NK-92 (cell line): ENCODE results near the gene PRKCB.

Source experiments
- DNase-seq: peaks from one replicate; lab custom pipeline; 2025; ENCODE audit not compliant: unreplicated experiment; lab: John Stamatoyannopoulos, UW

Gene PRKCB

DNA sequence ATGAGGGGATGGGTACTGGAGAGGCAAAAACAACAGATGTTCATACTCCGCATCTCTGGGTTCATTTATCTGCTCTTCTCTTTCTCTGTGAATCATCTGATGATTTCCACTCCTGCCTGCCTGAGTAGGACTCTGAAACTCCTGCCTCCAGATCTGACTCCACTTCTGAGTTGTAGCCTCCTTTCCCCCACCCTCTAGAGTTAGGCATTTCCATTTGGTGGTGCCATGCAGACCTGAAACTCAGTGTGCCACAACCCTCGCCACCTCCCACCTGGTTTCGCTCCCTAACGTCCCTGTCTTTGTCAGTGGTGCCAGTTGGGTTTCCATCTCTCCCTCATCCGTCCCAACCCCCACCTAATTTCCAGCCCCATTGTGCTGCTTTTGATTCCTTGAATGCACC lies 126.2 kb downstream of the PRKCB start:
- no peak for DNase-seq

DNA sequence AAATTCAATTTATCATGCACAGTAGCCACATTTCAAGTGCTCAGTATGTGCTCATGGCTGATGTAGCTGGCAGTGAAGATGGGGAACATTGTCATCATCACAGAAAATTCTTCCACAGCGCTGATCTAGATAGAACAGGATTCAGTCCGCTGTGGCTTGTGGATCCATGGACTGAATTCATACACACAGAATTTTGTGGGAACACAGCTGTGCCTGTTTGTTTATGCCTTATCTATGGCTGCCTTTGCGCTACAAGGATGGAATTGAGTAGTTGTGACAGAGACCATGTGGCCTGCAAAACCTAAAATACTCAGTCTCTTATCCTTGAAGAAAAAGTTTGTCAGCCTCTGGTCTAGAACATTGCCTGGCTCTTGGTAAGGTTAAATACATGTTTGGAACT lies 128.4 kb downstream of the PRKCB start:
- no peak for DNase-seq

DNA sequence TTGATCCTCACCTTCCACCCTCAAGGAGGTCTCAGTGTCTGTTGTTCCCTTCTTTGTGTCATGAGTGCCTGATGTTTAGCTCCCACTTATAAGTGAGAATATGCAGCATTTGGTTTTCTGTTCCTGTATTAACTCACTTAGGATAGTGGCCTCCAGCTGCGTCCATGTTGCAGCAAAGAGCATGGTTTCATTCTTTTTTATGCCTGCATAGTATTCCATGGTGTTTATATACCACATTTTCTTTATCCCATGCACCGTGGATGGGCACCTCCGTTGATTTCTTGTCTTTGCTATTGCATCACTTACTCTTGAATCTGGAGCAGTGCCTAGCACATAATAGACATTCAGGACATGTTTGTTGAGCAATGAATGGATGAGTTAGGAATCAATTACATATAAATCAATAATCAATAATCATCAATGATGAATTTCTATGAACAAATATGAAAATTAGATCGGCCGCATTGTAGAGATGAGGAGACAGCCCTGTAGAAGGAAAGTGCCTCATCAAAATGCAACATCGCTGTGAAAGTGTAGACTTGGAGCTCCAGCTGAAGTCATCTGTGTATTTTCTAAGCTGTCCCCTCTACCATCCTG lies 129.5 kb downstream of the PRKCB start:
- DNase-seq, result no peak

DNA sequence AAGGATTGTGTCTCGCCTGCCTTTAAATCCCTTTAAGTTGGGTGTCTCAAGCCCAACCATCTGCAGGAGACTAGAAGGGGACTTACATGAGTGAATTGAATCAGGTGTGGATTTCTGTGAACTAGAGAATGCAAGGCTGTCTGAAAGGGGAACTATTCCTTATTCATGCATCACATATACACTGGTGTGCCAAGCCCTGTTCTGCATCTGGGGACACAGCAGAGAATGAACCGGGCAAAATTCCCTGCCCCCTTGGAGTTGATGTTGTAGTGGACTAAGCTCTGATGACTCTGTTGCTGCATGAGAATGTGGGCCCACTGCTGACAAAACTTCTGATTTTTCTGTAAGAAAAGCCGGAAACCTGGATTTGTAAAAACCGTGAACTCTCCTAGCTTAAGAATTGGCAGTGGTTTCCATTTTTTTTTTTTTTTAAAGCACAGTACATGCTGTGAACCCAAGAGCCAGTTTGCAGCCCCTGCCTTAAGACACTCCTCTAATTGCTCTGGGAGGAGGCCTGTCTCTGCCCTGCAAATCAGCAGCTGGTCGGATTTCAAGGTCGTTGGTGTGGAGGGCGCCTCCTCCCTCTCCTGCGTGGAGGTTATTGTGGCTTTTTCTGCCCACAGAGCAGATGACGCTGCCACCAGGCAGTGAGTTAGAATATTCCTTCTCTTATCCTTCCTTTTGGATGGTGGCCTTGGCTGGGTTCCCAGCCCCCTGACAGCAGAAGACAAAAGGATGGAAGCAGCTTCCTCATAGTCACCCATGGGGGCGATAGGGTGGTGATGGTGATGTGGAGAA lies 131.0 kb downstream of the PRKCB start:
- no peak for DNase-seq

DNA sequence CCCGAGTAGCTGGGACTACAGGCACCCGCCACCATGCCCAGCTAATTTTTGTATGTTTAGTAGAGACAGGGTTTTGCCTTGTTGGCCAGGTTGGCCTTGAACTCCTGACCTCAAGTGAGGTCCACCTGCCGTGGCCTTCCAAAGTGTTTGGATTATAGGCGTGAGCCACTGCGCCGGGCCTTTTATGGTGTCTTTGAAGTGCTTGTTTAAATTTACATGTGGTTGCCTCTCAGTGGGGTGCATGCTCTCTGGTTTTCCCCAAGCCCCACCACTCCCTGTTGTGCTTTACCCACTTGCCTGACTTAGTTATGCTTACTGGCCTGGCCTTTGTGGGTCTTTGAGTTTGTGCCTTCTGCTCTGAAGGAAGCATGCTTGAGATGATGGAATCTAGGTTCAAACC lies 132.0 kb downstream of the PRKCB start:
- no peak for DNase-seq

DNA sequence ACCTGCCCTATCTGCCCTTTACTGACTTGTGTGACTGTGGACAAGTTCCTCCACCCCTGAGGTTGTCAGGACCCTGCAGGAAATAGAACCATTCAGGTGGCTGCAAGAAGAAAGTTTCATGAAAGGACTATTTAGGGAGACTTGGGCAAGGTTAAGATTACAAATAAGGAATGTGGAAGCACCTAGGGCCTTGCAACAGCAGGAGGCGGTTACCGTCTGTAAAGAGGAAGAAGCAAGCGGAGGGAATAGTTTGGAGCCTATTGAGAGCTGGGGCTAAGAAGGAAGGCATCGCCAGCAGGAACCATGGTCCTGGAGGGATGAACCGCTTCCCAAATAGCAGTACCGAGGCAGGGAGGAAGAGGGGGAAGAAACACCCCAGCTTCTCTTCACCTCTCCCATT lies 132.4 kb downstream of the PRKCB start:
- no peak for DNase-seq

DNA sequence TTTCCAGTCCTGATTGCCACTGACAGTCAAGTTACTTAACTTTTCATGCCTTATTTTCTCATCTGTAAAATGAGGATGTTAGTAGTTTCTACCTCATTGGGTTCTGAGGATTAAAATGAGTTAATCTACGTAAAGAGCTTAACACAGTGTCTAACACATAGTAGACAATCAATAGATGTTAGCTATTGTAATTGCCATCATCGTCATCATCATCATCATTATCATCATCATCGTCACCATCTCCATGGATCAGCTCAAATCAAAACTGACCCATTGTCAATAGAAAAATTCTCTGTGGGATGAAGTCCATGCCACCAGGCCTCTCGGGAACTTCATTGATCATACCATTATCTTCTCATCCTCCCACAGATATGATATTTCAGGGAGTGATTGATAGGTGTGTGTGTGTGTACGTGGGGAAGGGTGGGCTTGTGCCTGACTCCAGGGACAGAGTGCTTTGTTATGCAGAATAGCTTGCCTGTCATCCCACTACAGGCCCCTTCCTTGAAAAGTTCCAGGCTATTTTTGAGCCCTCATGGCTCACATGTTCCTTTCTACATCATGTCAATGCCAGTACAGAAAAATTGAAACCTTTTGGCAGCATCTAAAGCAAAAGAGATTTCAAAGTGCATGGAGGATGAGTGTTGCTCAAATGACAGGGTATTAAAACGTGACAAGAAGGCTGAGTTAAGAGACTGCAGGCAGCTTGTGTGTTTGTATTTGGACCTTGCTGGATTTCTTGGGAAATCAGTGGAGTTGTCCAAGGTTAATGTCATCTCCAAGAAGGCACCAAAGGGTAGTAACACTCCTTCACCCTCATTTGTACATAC lies 133.9 kb downstream of the PRKCB start:
- no peak for DNase-seq

DNA sequence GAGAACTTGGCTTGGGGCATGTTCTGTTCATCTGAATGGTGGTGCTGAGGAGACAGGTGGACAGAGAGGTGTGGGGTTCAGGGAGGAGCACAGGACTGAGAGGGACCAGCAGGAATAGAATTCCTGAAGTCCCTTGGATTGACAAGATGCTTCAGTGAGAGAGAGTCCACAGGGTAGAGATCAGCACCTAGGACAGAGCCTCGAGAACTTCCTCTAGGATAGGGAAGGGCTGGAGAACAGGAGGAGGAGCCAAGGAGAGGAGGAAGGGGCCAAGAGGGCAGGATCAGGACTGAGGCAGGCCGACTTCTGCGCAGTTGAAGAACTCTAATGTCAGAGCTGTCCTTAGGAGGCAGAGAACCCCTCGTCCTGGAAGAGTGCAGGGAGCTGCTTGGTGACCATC lies 138.4 kb downstream of the PRKCB start:
- no peak for DNase-seq

DNA sequence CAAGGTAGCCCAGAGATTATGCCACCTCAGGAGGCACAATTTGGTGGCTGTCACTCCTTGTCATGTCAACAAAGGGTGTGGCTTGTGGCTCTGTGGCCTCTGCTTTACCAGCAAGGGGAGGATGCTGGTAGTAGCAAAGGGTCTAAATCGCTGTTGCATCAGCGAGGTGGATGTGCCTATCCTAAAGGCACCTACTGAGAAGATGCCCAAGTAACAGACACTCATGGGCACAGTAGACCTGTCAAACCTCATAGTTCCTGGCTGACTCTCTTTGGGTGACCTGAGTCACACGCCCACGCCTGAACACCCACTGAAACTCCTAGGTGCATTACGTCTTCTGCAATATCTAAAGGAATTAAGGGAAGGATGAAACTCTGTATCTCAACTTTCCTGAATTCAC lies 139.5 kb downstream of the PRKCB start:
- DNase-seq, result no peak

DNA sequence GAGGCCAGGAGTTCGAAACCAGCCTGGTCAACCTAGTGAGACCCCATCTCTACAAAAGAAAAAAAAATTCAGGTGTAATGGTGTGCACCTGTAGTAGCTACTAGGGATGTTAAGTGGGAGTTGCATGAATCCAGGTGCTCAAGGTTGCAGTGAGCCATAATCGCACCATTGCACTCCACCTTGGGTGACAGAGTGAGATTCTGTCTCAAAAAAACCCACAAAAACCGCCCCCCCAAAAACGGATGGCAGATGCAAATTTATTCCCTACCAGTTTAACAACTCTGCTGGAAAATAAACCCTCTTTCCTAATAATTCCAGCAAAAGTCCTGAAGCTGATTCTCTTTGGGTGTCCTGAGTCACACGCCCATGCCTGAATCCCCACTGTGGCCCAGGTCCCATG lies 140.3 kb downstream of the PRKCB start:
- no peak for DNase-seq

DNA sequence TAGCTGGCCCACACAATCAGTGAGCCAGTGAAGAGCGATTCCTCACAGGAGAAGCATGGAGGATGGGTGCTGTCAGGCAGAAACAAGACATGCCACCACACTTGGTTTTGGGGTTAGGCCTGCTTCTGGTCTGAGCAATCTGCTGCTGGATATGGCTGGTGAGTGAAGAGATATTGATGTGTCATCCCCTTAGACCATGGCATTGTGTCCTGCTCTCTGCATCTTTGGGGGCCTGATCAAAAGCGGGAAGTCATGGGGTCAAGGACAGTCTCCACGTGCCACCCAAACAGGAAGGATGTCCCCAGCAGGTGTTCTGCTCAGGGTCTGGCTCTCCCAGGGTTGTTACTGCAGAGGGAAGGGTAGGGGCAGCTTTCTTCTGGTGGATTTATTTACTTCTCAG lies 140.7 kb downstream of the PRKCB start:
- no peak for DNase-seq

DNA sequence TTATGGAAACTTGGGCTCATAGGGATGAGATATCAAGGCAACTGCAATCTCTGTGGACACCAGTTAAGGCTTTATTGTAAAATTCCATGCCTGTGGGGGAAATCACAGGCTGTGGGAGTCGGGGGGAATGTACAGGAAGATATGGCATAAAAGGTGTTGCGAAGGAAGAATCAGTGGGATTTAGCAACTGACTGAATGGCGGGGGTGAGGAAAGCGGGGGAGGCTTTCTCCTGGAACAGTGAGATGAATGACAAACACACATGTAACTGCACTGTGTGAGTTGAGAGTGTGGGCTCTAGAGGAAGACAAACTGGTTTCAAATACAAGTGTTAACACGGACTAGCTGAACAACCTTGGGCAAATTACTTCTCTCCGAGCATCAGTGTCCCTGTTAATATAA lies 143.7 kb downstream of the PRKCB start:
- no peak for DNase-seq

DNA sequence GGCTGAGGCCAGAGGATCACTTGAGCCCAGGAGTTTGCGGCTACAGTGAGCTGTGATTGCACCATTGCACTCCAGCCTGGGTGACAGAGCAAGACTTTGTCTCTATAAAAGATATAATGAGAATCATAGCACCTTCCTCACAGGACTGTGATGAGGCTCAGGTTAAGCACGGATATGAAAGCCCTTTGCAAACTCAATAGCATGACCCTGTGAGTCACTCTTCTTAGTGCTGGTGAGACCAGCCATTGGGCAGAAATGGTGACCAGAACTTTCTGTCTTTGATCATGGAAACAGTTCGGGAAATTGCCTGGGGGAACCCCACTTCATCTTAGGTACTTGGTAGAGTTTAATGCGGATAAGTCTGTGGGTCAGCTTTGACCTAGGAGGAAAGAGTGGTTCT lies 144.2 kb downstream of the PRKCB start:
- DNase-seq, result no peak

DNA sequence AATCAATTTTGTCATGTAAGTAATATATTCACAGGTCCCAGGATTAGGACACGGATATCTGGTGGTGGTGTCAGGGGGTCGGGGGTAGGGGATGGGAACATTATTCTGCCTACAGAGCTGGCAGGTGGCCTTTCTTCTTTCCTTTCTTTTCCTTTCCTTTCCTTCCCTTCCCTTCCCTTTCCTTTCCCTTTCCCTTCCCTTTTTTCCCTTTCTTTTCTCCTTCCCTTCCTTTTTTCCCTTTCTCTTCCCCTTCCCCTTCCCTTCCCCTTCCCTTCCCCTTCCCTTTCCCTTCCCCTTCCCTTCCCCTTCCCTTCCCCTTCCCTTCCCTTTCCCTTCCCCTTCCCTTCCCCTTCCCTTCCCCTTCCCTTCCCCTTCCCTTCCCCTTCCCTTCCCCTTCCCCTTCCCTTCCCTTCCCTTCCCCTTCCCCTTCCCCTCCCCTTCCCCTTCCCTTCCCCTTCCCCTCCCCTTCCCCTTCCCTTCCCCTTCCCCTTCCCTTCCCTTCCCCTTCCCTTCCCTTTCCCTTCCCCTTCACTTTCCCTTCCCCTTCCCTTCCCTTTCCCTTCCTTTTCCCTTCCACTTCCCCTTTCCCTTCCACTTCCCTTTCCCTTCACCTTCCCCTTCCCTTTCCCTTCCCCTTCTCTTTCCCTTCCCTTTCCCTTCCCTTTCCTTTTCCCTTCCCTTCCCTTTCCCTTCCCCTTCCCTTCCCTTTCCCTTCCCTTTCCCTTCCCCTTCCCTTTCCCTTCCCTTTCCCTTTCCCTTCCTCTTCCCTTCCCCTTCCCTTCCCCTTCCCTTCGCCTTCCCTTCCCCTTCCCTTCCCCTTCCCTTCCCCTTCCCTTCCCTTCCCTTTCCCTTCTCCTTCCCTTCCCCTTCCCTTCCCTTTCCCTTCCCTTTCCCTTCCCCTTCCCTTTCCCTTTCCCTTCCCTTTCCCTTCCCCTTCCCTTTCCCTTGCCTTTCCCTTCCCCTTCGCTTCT lies 145.9 kb downstream of the PRKCB start:
- no peak for DNase-seq

DNA sequence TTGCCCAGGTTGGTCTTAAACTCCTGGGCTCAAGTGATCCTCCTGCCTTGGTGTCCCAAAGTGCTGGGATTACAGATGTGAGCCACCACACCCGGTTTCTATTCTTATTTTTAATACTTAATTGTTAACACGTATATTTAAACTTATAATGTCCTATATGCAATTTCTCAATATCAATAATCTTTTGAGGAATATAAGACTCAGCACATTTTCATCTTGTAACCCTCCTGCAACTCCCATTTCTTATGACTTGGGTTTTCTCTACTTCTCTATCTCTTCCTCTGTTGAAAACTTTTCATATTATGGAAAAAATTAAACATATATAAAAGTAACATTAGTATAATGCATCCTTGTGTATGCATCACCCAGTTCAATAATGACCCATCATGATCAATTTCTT lies 150.7 kb downstream of the PRKCB start:
- DNase-seq, result no peak

DNA sequence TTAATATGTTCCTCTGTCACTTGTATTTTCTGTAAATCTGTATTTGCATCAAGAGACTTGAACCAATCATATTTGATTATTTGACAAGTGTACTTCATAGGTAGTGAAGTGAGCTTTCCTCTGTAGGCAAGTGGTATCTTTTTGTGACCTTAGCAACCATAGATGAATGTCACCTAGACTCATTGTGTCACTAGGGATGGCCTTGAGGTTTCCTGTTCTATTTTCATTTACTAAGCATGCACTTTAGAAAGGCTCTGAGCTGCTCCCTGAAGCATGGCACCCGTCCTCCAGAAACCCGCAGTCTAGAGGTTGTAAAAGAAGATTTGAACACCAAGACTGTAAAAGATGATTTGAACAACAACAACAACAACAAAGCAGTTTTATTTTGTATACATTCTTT lies 151.7 kb downstream of the PRKCB start:
- no peak for DNase-seq

DNA sequence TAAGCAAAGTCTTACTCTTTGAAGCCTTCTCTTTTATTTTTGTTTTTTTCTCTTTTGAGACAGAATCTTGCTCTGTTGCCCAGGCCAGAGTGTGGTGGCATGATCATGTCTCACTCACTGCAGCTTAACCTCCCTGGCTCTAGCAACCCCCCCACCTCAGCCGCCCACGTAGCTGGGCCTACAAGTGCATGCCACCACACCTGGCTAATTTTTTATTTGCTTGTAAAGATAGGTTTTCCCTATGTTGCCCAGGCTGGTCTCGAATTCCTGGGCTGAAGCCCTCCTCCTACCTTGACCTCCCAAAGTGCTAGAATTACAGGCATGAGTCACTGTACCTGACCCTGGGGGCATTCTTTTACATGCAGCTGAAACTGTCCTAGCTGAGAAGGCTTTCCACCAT lies 154.7 kb downstream of the PRKCB start:
- no peak for DNase-seq

DNA sequence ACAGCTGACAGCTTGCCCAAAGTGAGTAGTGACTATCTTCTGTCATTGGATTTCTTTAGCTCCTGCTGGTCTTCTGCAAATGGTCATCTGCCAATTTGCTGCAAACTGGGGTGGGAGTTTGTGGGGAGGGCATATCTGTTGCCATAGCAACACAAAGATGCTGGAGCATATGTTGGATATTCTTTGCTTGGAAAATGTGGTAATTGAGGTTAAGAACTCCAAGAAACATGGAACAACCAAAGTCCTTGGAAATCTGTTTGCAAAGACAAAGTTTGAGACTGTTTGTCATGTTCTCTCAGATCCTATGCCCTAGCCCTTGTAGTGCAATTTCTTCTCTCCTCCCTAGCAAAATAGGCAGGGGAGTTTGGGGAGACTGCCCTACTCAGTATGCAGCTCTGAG lies 155.3 kb downstream of the PRKCB start:
- DNase-seq, result no peak

DNA sequence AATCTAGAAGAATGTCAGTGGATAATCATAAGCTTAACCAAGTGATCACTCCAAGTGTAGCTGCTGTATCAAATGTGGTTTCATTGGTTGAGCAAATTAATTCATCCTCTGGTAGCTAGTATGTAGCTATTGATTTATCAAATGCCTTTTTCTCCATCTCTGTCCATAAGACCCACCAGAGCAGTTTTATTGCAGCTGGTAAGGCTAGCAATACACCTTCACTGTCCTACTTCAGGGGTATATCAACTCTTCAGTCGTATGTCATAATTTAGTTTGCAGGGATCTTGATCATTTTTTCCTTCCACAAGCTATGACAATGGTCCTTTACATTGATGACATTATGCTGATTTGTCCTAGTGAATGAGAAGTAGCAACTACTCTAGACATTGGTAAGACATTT lies 158.8 kb downstream of the PRKCB start:
- no peak for DNase-seq

DNA sequence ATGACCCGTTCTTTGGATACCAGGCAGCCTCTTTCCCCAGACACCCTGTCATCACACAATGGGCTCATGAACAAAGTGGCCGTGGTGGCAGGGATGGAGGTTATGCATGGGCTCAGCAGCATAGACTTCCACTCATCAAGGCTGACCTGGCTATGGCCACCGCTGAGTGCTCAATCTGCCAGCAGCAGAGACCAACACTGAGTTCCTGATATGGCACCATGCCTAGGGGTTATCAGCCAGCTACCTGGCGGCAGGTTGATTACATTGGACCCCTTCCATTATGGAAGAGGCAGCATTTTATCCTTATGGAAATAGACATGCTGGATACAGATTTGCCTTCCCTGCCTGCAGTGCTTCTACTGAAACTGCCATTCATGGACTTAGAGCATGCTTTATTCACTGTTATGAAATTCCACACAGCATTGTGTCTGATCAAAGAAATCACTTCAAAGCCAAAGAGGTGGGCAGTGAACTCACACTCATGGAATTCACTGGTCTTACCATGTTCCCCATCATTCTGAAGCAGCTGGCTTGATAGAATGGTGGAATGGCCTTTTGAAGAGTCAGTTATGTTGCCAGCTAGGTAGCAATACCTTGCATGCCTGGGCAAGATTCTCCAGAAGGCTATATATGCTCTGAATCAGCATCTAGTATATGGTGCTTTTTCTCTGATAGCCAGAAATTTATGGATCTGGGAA lies 160.6 kb downstream of the PRKCB start:
- DNase-seq, result no peak
